ENCODE data around the gene RNF166. TPM values are rescaled to one million over a fixed set of nuclear protein-coding genes. Genes with fewer than 3 reads are reported as not detected.

The RNF166 gene
- total RNA-seq, 2 donors from 2014 or later: 24.2 to 27.2 TPM

DNA sequence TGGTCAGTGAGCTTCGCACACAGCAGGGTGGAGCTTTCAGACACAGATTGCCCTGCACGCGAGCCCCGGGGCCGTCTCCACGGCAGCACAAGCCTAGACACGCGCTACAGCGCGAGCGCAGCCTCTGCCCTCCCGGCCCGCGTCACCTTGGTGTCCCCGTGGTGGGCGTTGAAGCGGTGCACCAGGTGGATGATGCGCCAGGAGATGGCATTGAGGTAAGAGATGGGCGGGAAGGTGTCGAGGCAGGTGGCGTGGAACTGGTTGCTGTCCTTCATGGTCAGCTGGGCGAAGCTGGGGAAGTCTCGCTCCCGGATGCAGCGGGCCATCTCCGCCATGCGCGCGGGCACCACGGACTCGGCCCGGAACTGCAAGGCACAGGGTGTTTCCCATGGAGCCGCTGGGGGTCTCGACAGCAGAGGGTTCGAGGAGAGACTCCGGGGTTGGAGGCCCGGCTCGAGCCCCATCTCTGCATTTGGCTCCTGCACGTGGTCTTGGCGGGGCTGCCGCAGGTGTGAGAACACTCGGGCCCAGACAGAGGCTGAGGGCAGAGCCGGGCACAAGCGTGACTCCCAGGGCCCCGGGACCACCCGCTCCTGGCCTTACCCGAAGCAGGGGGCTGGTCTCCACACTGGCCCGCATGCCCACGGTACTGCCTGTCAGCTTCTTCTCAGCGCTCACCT is 51.0 kb downstream of the RNF166 start:
- Histone ChIP-seq H3K9ac (ENCODE audit: extremely low read depth, low read length, poor library complexity, severe bottlenecking) (no peak overlapping the region), H3K27me3 (ENCODE audit: control insufficient read depth, insufficient read depth, low read length, poor library complexity, severe bottlenecking) (no peaks in the 10 kb centered on the region), H3K4me1 (ENCODE audit: control insufficient read depth, insufficient read depth, low read length) (peaks cover 5% of the 10 kb centered on the region), H3K9me3 (ENCODE audit: control insufficient read depth, low read length) (no peaks in the 10 kb centered on the region), H3K36me3 (ENCODE audit: control insufficient read depth, insufficient read depth, low read length) (peaks cover 5% of the 10 kb centered on the region), H3K27ac (ENCODE audit: low read depth, low read length) (no peak overlapping the region), H3K4me3 (ENCODE audit: low read length) (no peak overlapping the region)
- no peaks in the 10 kb centered on the region for H3K27me3 Mint-ChIP-seq (ENCODE audit: insufficient read depth)
- DNase-seq: no peak
- peaks cover 15% of the 10 kb centered on the region for H3K36me3 Mint-ChIP-seq (ENCODE audit: low read depth)
- no peak overlapping the region for H3K4me3 Mint-ChIP-seq
- WGBS, 2 experiments (ENCODE audit: insufficient coverage in 1 of 2, insufficient read length in 1 of 2): 96% methylated on average over 41 to 50 of the region's 50 CpGs
- H3K9me3 Mint-ChIP-seq: no peaks in the 10 kb centered on the region
- no peaks in the 10 kb centered on the region for H3K4me1 Mint-ChIP-seq
- TF ChIP-seq, protein P1, sequence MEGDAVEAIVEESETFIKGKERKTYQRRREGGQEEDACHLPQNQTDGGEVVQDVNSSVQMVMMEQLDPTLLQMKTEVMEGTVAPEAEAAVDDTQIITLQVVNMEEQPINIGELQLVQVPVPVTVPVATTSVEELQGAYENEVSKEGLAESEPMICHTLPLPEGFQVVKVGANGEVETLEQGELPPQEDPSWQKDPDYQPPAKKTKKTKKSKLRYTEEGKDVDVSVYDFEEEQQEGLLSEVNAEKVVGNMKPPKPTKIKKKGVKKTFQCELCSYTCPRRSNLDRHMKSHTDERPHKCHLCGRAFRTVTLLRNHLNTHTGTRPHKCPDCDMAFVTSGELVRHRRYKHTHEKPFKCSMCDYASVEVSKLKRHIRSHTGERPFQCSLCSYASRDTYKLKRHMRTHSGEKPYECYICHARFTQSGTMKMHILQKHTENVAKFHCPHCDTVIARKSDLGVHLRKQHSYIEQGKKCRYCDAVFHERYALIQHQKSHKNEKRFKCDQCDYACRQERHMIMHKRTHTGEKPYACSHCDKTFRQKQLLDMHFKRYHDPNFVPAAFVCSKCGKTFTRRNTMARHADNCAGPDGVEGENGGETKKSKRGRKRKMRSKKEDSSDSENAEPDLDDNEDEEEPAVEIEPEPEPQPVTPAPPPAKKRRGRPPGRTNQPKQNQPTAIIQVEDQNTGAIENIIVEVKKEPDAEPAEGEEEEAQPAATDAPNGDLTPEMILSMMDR (conservative IDR thresholded peaks at IDR 0.05): no peak
- no peak overlapping the region for H3K27ac Mint-ChIP-seq

GRCh38 chr16:88654363-88655052 is 51.7 kb downstream of the RNF166 start:
- Histone ChIP-seq H3K4me3 (ENCODE audit: low read length) (no peak overlapping the region), H3K36me3 (ENCODE audit: control insufficient read depth, insufficient read depth, low read length) (peaks cover 5% of the 10 kb centered on the region), H3K9ac (ENCODE audit: extremely low read depth, low read length, poor library complexity, severe bottlenecking) (no peak overlapping the region), H3K27ac (ENCODE audit: low read depth, low read length) (no peak overlapping the region), H3K27me3 (ENCODE audit: control insufficient read depth, insufficient read depth, low read length, poor library complexity, severe bottlenecking) (no peaks in the 10 kb centered on the region), H3K4me1 (ENCODE audit: control insufficient read depth, insufficient read depth, low read length) (peaks cover 5% of the 10 kb centered on the region), H3K9me3 (ENCODE audit: control insufficient read depth, low read length) (no peaks in the 10 kb centered on the region)
- DNase-seq: no peak
- Mint-ChIP-seq H3K27ac (no peak overlapping the region), H3K4me1 (no peaks in the 10 kb centered on the region), H3K27me3 (ENCODE audit: insufficient read depth) (no peaks in the 10 kb centered on the region), H3K9me3 (no peaks in the 10 kb centered on the region), H3K4me3 (no peak overlapping the region), H3K36me3 (ENCODE audit: low read depth) (peaks cover 15% of the 10 kb centered on the region)
- TF ChIP-seq, protein P1 (conservative IDR thresholded peaks at IDR 0.05): no peak
- WGBS, 2 experiments (ENCODE audit: insufficient coverage in 1 of 2, insufficient read length in 1 of 2): 91 to 93% methylated on average over 18 to 28 of the region's 28 CpGs

- no peaks in the 10 kb centered on the region for H3K27me3 ChIP-seq (ENCODE audit: control insufficient read depth, insufficient read depth, low read length, poor library complexity, severe bottlenecking)
- H3K27me3 Mint-ChIP-seq (ENCODE audit: insufficient read depth): no peaks in the 10 kb centered on the region
- peaks cover 5% of the 10 kb centered on the region for H3K4me1 ChIP-seq (ENCODE audit: control insufficient read depth, insufficient read depth, low read length)
- no peak overlapping the region for H3K9ac ChIP-seq (ENCODE audit: extremely low read depth, low read length, poor library complexity, severe bottlenecking)
- 92 to 94% methylated on average over 31 to 32 of the region's 32 CpGs for WGBS, 2 experiments (ENCODE audit: insufficient coverage in 1 of 2, insufficient read length in 1 of 2)
- H3K9me3 Mint-ChIP-seq: no peaks in the 10 kb centered on the region
- H3K9me3 ChIP-seq (ENCODE audit: control insufficient read depth, low read length): no peaks in the 10 kb centered on the region
- DNase-seq: no peak
- TF ChIP-seq, protein P1 (conservative IDR thresholded peaks at IDR 0.05): no peak
- H3K27ac ChIP-seq (ENCODE audit: low read depth, low read length): no peak overlapping the region
- no peak overlapping the region for H3K27ac Mint-ChIP-seq
- H3K36me3 Mint-ChIP-seq (ENCODE audit: low read depth): peaks cover 16% of the 10 kb centered on the region
- peaks cover 5% of the 10 kb centered on the region for H3K4me1 Mint-ChIP-seq
- peaks cover 5% of the 10 kb centered on the region for H3K36me3 ChIP-seq (ENCODE audit: control insufficient read depth, insufficient read depth, low read length)
- no peak overlapping the region for H3K4me3 Mint-ChIP-seq
- H3K4me3 ChIP-seq (ENCODE audit: low read length): no peak overlapping the region
Observed at GRCh38 chr16:88653596-88654362, 52.4 kb downstream of the RNF166 start.

All from endodermal cell (in vitro differentiated cells).